IPS-NIHi7 (cell line): ENCODE data around the gene ARPC5L.
"Not testable (repeated sequence)": the region's sequence is repeated elsewhere in the genome, so short reads cannot be mapped to it uniquely, and the experiment has no call there.

ENCODE experiments used
- DNase-seq: peaks from one replicate; pipeline ENCODE4 v3.0.0; 2012; ENCODE audit warnings: mixed read lengths; ENCODE audit errors: extremely low spot score

Gene ARPC5L

DNA sequence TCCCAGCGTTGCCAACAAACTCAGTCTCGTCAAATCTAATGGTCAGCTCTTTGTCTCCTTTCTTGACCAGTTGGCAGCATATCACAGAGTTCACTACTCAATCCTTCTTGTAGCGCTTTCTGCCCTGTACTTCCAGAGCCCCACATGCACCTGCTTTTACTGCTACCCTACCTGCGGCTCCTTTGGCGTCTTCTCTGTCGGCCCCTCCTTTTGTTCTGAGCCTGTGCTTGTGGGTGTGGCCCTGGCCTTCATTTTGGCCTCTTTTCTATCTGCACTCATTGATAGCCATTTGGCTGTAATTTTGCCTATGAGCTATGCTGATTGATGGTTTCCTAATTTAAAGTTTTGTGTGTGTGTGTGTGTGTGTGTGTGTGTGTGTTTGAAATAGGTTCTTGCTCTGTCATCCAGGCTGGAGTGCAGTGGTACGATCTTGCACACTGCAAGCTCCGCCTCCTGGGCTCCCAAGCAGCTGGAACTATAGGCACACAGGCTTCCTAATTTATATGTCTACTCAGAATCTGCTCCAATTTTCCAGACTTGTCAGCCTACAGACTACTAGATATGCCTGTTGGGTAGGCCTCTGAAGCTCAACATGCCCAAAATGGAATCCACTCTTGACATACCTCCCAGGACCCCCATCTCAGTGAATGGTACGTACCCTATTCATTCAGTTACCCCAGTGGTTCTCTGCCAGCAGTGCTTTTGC lies 32.3 kb downstream of the ARPC5L start:
- no peak for DNase-seq

DNA sequence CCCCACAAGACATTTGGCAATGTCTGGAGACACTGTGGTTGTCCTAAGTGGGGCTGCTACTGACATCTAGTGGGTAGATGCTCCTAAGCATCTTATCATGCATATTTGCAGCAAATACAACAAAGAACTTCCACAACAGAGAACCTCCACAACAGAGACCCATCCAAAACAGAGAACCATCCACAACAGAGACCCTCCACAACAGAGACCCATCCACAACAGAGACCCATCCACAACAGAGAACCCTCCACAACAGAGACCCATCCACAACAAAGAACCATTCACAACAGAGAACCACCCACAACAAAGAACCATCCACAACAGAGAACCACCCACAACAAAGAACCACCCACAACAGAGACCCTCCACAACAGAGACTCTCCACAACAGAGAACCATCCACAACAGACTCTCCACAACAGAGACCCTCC lies 32.8 kb downstream of the ARPC5L start:
- DNase-seq: peak; percentile 40

DNA sequence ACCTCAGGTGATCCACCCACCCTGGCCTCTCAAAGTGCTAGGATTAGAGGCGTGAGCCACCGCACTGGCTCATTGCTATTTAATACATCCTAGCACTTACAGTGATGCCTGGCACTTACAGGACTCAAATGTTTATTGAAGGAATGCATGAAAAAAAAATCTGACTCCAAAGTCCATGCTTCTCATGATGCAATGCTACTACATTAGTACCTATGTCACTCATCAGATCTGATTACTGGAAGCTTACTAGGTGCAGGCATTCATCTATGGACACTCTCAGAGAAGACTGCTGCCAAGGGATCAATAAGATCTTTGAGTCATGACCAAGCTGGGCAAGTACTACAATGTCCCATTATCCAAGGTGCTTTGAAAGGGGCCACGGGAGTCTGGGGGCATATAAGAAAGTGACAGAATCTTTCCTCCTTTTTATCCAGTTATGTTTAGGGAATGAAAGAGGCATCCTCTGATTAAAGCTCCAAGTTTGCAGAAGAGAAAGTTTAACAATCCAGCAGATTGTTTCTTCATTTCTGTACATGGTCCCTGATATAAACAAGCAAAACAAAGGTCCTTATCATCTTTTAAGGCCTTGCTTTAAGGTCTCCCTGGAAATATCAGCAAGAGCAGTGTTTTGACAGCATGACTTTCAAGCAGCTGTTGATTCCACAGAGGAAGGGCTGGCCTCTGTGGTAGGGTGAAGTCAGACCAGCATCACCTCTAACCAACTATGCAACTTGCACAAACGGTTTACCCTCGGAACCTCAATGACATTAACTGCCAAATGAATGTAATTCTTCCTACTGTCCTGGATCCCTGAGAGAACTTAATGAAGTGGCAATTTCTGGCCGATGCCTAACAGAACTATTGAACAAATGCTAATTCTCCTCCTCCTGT lies 35.9 kb downstream of the ARPC5L start:
- DNase-seq: no peak

DNA sequence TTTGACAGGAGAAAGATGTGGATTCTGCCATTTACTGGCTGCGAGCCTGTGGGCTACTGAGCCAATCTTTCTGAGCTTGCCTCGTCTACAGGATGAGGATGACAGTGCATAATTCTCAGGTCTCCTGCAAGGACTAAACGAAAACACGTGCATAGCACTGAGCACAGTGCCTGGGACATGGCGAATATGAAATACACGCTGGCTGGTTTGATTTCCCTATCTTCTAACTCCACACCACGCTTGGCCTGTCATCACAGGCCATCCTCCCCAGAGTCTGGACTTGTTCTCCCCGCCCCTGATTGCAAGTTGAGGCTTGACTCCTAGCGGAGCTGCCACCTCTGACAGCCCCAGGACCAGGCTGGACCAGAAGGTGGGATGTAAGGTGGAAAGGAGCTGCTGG lies 37.9 kb downstream of the ARPC5L start:
- no peak for DNase-seq

DNA sequence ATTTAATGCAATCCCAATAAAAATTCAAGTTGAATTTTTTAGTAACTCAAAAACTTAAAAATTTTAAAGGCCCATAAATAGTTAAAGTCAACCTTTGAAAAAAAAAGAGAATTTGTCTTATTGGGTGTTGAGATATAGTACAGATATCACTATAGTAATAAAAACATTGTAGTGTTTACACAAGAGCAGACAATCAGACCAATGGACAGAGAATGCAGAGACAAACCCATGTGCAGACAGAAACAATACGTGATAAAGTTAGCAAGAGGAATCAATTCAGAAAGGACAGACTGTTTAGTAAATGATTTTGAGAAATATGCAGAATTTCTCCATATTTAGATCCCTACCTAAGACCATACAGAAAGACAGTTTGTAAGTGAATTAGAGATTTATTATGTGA lies 45.0 kb downstream of the ARPC5L start:
- no peak for DNase-seq

DNA sequence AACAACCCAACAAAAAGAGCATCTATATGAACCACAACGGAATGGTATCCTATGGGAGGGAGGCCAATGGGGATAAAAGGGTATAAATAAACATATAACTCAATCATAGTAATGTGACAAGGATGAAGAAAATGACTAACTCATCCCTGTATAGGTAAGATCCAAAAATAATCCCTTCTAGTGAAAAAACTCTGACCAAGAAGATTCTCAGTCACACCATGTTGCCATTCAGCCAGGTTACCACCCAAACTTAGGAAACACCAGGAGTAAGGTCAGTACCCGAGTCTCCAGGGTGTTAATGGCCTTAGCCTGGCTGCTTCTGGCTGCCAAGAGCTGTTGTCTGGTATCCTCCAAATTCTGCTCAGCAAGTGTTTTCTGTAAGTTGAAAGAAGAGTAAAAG lies 46.2 kb downstream of the ARPC5L start:
- no peak for DNase-seq

DNA sequence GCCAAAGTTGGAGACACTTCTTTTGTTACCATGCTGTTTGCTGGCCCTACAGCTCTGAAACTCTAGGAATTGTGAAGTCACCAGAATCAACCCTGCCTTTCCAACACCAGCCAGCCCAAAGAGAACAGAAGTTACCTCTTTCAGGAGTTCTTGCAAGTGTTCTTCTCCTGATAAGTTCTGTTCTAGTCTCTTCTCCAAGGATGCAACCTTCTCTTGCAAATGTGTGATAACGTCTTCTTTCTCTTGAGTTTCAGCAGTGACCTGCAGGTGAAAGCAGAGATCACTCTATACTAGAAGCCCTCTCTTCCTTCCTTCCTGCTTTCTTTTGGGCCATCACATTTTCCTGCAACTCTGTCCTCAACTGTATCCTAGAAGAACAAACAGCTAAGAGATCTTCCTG lies 49.8 kb downstream of the ARPC5L start:
- no peak for DNase-seq

DNA sequence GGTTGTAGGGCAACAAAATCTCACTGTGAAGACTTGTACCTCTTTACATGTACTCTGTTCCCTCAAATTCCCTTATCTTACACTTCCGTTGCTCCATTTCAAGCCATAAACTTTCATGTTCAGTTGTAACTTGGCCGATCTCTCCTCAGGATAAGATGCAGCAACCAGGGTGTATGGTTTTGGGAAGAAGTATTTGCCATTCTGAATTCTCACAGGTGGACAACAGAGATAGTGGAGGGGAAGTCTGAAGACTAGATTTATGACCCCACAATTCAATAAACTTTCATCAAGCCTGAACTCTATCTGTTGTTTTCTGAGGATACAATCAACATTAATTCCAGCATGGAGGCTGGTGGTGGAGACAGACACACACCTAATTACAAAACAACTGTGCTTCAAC lies 51.4 kb downstream of the ARPC5L start:
- no peak for DNase-seq

DNA sequence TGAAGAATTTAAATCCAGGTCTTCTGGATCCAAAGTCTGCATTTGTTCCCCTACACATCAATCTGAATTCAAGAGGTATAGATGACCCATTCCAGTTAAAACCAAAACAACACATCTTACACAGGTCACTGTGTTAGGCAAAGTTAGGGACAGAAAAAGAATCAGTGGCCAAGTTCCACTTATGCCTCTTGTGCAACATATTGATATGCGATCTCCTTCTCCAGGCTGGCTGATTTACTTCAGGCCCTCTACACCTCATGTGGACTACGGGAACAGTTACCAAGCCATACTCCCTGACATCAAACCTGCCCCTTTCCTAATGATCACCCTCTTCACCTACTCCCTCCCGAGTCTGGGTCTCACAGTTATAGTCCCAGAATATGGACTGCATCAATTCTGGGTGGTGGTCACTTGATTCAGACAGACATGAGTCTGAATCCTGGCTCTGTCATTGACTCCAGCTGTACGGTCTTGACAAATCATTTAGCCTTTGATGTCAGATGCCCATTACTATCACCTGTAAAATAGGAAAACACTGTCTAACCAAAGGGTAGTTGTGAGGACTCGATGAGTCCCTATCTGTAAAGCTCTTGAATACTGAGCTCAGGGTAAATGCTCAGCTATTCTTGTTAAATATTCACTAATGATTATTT lies 52.9 kb downstream of the ARPC5L start:
- no peak for DNase-seq

DNA sequence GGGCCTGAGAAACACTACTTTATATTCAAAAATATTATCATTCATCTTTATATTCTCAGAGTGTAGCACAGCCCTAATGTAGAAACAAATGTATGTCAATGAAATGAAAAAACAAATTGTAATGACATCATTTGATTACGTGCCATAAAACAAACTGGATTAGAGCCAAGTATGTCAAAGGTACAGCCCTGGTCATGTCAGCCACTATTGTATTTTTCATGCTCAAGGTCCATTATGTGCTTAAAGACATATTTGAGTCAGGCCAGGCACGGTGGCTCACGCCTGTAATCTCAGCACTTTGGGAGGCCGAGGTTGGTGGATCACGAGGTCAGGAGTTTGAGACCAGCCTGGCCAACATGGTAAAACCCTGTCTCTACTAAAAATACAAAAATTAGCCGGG lies 58.5 kb downstream of the ARPC5L start:
- not testable (repeated sequence) for DNase-seq
